Esophagus muscularis mucosa (tissue), 4 donors: Measurements from ENCODE around the gene CDR2. TPM values are rescaled to one million over a fixed set of nuclear protein-coding genes. Genes with fewer than 3 reads are reported as not detected.

Experiments
- DNase-seq: peaks from one replicate; pipeline ENCODE4 v3.0.0-alpha.2; 2017; ENCODE audit errors: extremely low spot score
- H3K27ac ChIP-seq, 4 donors: fragments of 200-600 bp; sonication (generic); replicated peaks in 1 of 4; 1 replicate in 3 of 4; 2 replicates in 1 of 4; pipeline ENCODE4 v1.5.1; 2016 to 2019; ENCODE audit warnings: mild to moderate bottlenecking in 1 of 4
- H3K27me3 ChIP-seq, 4 donors: fragments of 200-600 bp; sonication (generic); one replicate each; pipeline versions ENCODE4 v1.5.1 to v1.6.0; 2016 to 2019
- H3K36me3 ChIP-seq, 4 donors: fragments of 200-600 bp; sonication (generic); one replicate each; pipeline ENCODE4 v1.5.1; 2016 to 2019
- H3K4me1 ChIP-seq, 4 donors: fragments of 200-600 bp; sonication (generic); one replicate each; pipeline ENCODE4 v1.5.1; 2016 to 2019
- H3K4me3 ChIP-seq, 4 donors: fragments of 200-600 bp; sonication (generic); 1 replicate in 2 of 4; 2 replicates in 2 of 4; pipeline ENCODE4 v1.5.1; 2016 to 2019; ENCODE audit warnings: mild to moderate bottlenecking in 4 of 4, moderate library complexity in 1 of 4
- H3K9me3 ChIP-seq, 4 donors: fragments of 200-600 bp; sonication (generic); 1 replicate in 3 of 4; 2 replicates in 1 of 4; pipeline ENCODE4 v1.5.1; 2016 to 2019
- CTCF ChIP-seq, 3 experiments: fragments of 200-600 bp in 2 of 3; fragments of 450-650 bp in 1 of 3; sonication (generic) in 2 of 3; IDR thresholded peaks; one replicate each; pipeline ENCODE4 v1.5.1; 2017 to 2019; ENCODE audit warnings: antibody characterized with exemption in 3 of 3, mild to moderate bottlenecking in 2 of 3, moderate library complexity in 1 of 3
- EP300 ChIP-seq: sonication (generic); formaldehyde crosslinking; IDR thresholded peaks from one replicate; pipeline ENCODE4 v1.6.1; 2017; ENCODE audit warnings: antibody characterized with exemption
- POLR2A ChIP-seq: fragments of 450-650 bp; IDR thresholded peaks from one replicate; pipeline ENCODE4 v1.6.1; 2017; ENCODE audit warnings: antibody characterized with exemption, moderate library complexity, mild to moderate bottlenecking, low read depth
- POLR2AphosphoS5 ChIP-seq, 2 donors: sonication (generic); formaldehyde crosslinking; IDR thresholded peaks; one replicate each; pipeline ENCODE4 v1.6.1; 2017; ENCODE audit warnings: antibody characterized with exemption in 2 of 2
- WGBS: methylation state at CpG from one replicate; pipeline ENCODE4 v1.1.5; 2018; 5-methylcytosine and 5-hydroxymethylcytosine counted together
- intact Hi-C: fragments of 100-400 bp; cut with DNase I; formaldehyde crosslinking; loops from one replicate; pipeline ENCODE4 v1.15.1; 2023
- total RNA-seq, 4 donors: library from RNA; depleted of rRNA; stranded (reverse); fragments of >200 nt; gene quantifications; one replicate each; pipeline versions ENCODE4 v1.1.0 to v1.2.1, GENCODE V29; 2016

CDR2 gene
- total RNA-seq, 4 donors from 2014 or later, result 37.0 to 54.0 (median 39.5) TPM

- peaks cover 0 to 10% (median 7%) of the 10 kb centered on the region in 4 donors for H3K4me1 ChIP-seq
- no peak overlapping the region for H3K4me3 ChIP-seq
- H3K27ac ChIP-seq, result no peak overlapping the region
- no peaks in the 10 kb centered on the region for H3K27me3 ChIP-seq
- no peak for DNase-seq
- intact Hi-C loops, result no loop called here
- WGBS, result 63% methylated on average over 4 of the region's 4 CpGs
- TF ChIP-seq POLR2A (no peak), POLR2AphosphoS5 (IDR thresholded peaks at IDR 0.05) (no peak), CTCF (IDR thresholded peaks at IDR 0.05) (no peak), EP300 (no peak)
- H3K36me3 ChIP-seq, result peaks cover 39 to 95% (median 77%) of the 10 kb centered on the region in 4 donors
- H3K9me3 ChIP-seq, result no peaks in the 10 kb centered on the region
Observed at GRCh38 chr16:22330326-22330725, 44.1 kb downstream of the CDR2 start.

GRCh38 chr16:22329199-22329695 lies 45.2 kb downstream of the CDR2 start:
- intact Hi-C loops, result no loop called here

GRCh38 chr16:22328081-22328725 lies 46.2 kb downstream of the CDR2 start:
- no peak overlapping the region for H3K4me3 ChIP-seq
- H3K36me3 ChIP-seq, result peaks cover 45 to 95% (median 79%) of the 10 kb centered on the region in 4 donors
- H3K27me3 ChIP-seq, result no peaks in the 10 kb centered on the region
- peaks cover 0 to 10% (median 7%) of the 10 kb centered on the region in 4 donors for H3K4me1 ChIP-seq
- peak; percentile 66 for DNase-seq
- 74% methylated on average over 9 of the region's 10 CpGs for WGBS
- no peaks in the 10 kb centered on the region for H3K9me3 ChIP-seq
- TF ChIP-seq POLR2AphosphoS5 (IDR thresholded peaks at IDR 0.05) (no peak), POLR2A (no peak)
- intact Hi-C loops, result no loop called here
- H3K27ac ChIP-seq, result no peak overlapping the region

More at GRCh38 chr16:22329199-22329695, 45.2 kb downstream of the CDR2 start:
- no peak overlapping the region for H3K4me3 ChIP-seq
- H3K9me3 ChIP-seq, result no peaks in the 10 kb centered on the region
- peaks cover 0 to 10% (median 7%) of the 10 kb centered on the region in 4 donors for H3K4me1 ChIP-seq
- 95% methylated on average over 9 of the region's 9 CpGs for WGBS
- no peaks in the 10 kb centered on the region for H3K27me3 ChIP-seq
- DNase-seq, result peak; percentile 64
- H3K27ac ChIP-seq, result no peak overlapping the region
- H3K36me3 ChIP-seq, result peaks cover 44 to 95% (median 79%) of the 10 kb centered on the region in 4 donors
- no peak for TF ChIP-seq EP300
- TF ChIP-seq POLR2A, result no peak
- no peak for TF ChIP-seq CTCF (IDR thresholded peaks at IDR 0.05)
- no peak for TF ChIP-seq POLR2AphosphoS5 (IDR thresholded peaks at IDR 0.05)

DNA sequence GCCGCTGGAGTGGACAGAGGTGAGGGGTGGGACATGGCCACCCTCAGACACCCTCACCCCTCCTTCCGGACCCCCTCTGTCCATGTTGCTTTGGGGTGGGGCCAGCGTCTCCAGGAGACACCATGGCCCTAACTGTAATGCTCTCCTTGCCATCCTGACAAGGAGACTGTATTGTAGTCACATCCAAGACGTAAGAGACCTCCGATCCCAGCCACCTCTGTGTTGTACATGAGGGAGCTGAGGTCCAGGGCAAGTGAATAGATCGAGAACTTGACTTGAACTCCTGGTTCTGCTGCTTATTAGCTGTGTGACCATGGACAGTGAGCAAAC lies 47.0 kb downstream of the CDR2 start:
- no peaks in the 10 kb centered on the region for H3K9me3 ChIP-seq
- peaks cover 45 to 95% (median 83%) of the 10 kb centered on the region in 4 donors for H3K36me3 ChIP-seq
- no peak overlapping the region for H3K27ac ChIP-seq
- no peak overlapping the region for H3K4me3 ChIP-seq
- intact Hi-C loops, result no loop called here
- TF ChIP-seq POLR2A (no peak), EP300 (no peak), CTCF (IDR thresholded peaks at IDR 0.05) (no peak), POLR2AphosphoS5 (IDR thresholded peaks at IDR 0.05) (no peak)
- H3K27me3 ChIP-seq, result no peaks in the 10 kb centered on the region
- WGBS, result 91% methylated on average over 5 of the region's 6 CpGs
- no peak for DNase-seq
- H3K4me1 ChIP-seq, result peaks cover 0 to 10% (median 7%) of the 10 kb centered on the region in 4 donors

- H3K4me3 ChIP-seq, result no peak overlapping the region
- peaks cover 0 to 10% (median 7%) of the 10 kb centered on the region in 4 donors for H3K4me1 ChIP-seq
- no peak for TF ChIP-seq POLR2AphosphoS5 (IDR thresholded peaks at IDR 0.05)
- TF ChIP-seq POLR2A, result no peak
- TF ChIP-seq EP300, result no peak
- no peak for TF ChIP-seq CTCF (IDR thresholded peaks at IDR 0.05)
- no peaks in the 10 kb centered on the region for H3K9me3 ChIP-seq
- H3K27ac ChIP-seq, result no peak overlapping the region
- peak; percentile 72 for DNase-seq
- no peaks in the 10 kb centered on the region for H3K27me3 ChIP-seq
- intact Hi-C loops, result no loop called here
- 72% methylated on average over 2 of the region's 13 CpGs for WGBS
- peaks cover 45 to 95% (median 82%) of the 10 kb centered on the region in 4 donors for H3K36me3 ChIP-seq
Observed at GRCh38 chr16:22326771-22327445, 47.5 kb downstream of the CDR2 start.
